B cell (primary cell): ENCODE results near the gene CLEC4E. TPM values are rescaled to one million over a fixed set of nuclear protein-coding genes. Genes with fewer than 3 reads are reported as not detected.

Experiments used
- ATAC-seq: fragments of 200-7000 bp; cut with Tn5 transposase; one replicate; pipeline ENCODE4 v1.10.0; 2021; ENCODE audit warnings: low read depth, mild to moderate bottlenecking, moderate number of reproducible peaks, moderate library complexity
- CTCF ChIA-PET: fragments of 350-600 bp; sonication (Branson Sonifier 250); formaldehyde crosslinking; loops from one replicate; lab custom pipeline; 2021; ENCODE audit warnings: antibody characterized with exemption, inconsistent platforms; lab: Charles Lee
- POLR2A ChIA-PET: fragments of 350-600 bp; sonication (Branson Sonifier 250); formaldehyde crosslinking; loops from one replicate; lab custom pipeline; 2021; ENCODE audit warnings: antibody characterized with exemption; lab: Charles Lee
- DNase-seq: peaks from one replicate; pipeline ENCODE4 v3.0.0; 2013
- H2AFZ ChIP-seq: 2 replicates; pipeline ENCODE4 v1.6.1; 2012; ENCODE audit warnings: mild to moderate bottlenecking, low read depth, low read length; ENCODE audit not compliant: insufficient read depth, poor library complexity, severe bottlenecking
- H3K27ac ChIP-seq, 2 donors: 1 replicate in 1 of 2; 2 replicates in 1 of 2; pipeline ENCODE4 v1.5.1; 2012 to 2013; ENCODE audit warnings: low read length in 2 of 2, mild to moderate bottlenecking in 2 of 2, moderate library complexity in 1 of 2
- H3K27me3 ChIP-seq, 4 experiments: fragments of 200-600 bp in 1 of 4; sonication (generic) in 1 of 4; replicated peaks in 1 of 4; 1 replicate in 2 of 4; 2 replicates in 2 of 4; pipeline versions ENCODE4 v1.6.1 to v1.7.0; 2013 to 2016; ENCODE audit warnings: low read length in 3 of 4, mild to moderate bottlenecking in 2 of 4, mixed read lengths in 1 of 4, moderate library complexity in 1 of 4; ENCODE audit not compliant: insufficient read depth in 4 of 4, control insufficient read depth in 3 of 4; ENCODE audit errors: control extremely low read depth in 1 of 4
- H3K36me3 ChIP-seq, 2 experiments: replicated peaks in 1 of 2; 1 replicate in 1 of 2; 2 replicates in 1 of 2; pipeline versions ENCODE4 v1.6.1 to v1.7.1; 2013; ENCODE audit warnings: low read length in 1 of 2; ENCODE audit not compliant: insufficient read depth in 2 of 2, control insufficient read depth in 1 of 2; ENCODE audit errors: control extremely low read depth in 1 of 2, extremely low read depth in 1 of 2
- H3K4me1 ChIP-seq, 2 donors: fragments of 200-600 bp in 1 of 2; sonication (generic) in 1 of 2; 1 replicate in 1 of 2; 2 replicates in 1 of 2; pipeline versions ENCODE4 v1.5.1 to v1.6.1; 2013 to 2017; ENCODE audit warnings: low read length in 2 of 2; ENCODE audit not compliant: control insufficient read depth in 2 of 2, insufficient read depth in 2 of 2
- H3K4me2 ChIP-seq: replicated peaks from 2 replicates; pipeline ENCODE3; 2012; ENCODE audit warnings: mild to moderate bottlenecking, low read depth, low read length; ENCODE audit not compliant: poor library complexity, severe bottlenecking
- H3K4me3 ChIP-seq, 5 experiments: fragments of 200-600 bp in 1 of 5; sonication (generic) in 1 of 5; 1 replicate in 3 of 5; 2 replicates in 2 of 5; pipeline versions ENCODE4 v1.5.1 to v1.7.0; 2011 to 2016; ENCODE audit warnings: low read length in 4 of 5, mild to moderate bottlenecking in 4 of 5, low read depth in 2 of 5, control low read depth in 1 of 5, moderate library complexity in 1 of 5; ENCODE audit not compliant: insufficient read depth in 1 of 5; ENCODE audit errors: control extremely low read depth in 1 of 5, extremely low read depth in 1 of 5
- H3K79me2 ChIP-seq: fragments of 200-600 bp; sonication (generic); one replicate; pipeline ENCODE4 v1.6.0; 2016; ENCODE audit warnings: low read length; ENCODE audit not compliant: control insufficient read depth, insufficient read depth
- H3K9ac ChIP-seq: fragments of 200-600 bp; sonication (generic); 2 replicates; pipeline ENCODE4 v1.6.1; 2017; ENCODE audit warnings: mild to moderate bottlenecking, low read length, moderate library complexity
- H3K9me3 ChIP-seq, 3 donors: one replicate each; pipeline versions ENCODE4 v1.6.1 to v1.7.1; 2013; ENCODE audit warnings: low read length in 2 of 3; ENCODE audit not compliant: control insufficient read depth in 2 of 3, insufficient read depth in 1 of 3; ENCODE audit errors: control extremely low read depth in 1 of 3
- H4K20me1 ChIP-seq: 2 replicates; pipeline ENCODE4 v1.6.0; 2012; ENCODE audit warnings: mild to moderate bottlenecking, low read length; ENCODE audit not compliant: insufficient read depth, control insufficient read depth, poor library complexity, severe bottlenecking
- H3K27ac Mint-ChIP-seq: one replicate; pipeline ENCODE4 v1.8.0; 2021; ENCODE audit warnings: mixed read lengths
- H3K27me3 Mint-ChIP-seq: one replicate; pipeline ENCODE4 v1.8.0; 2021; ENCODE audit warnings: mixed read lengths
- H3K4me1 Mint-ChIP-seq: one replicate; pipeline ENCODE4 v1.8.0; 2021; ENCODE audit warnings: mixed read lengths
- H3K4me3 Mint-ChIP-seq: one replicate; pipeline ENCODE4 v1.8.0; 2021; ENCODE audit warnings: mixed read lengths
- H3K9me3 Mint-ChIP-seq: one replicate; pipeline ENCODE4 v1.8.0; 2022; ENCODE audit warnings: mixed read lengths; ENCODE audit not compliant: insufficient read depth
- EZH2 ChIP-seq: IDR thresholded peaks from 2 replicates; pipeline ENCODE4 v1.6.1; 2012; ENCODE audit warnings: borderline replicate concordance, low read depth, mild to moderate bottlenecking, moderate library complexity, low read length; ENCODE audit not compliant: insufficient read depth, poor library complexity, severe bottlenecking
- WGBS: methylation state at CpG from one replicate; pipeline ENCODE4 v1.1.5; 2013; ENCODE audit warnings: missing lambda C conversion rate; ENCODE audit not compliant: insufficient coverage; 5-methylcytosine and 5-hydroxymethylcytosine counted together
- intact Hi-C: fragments of 100-400 bp; cut with micrococcal nuclease; formaldehyde crosslinking; loops from one replicate; pipeline ENCODE4 v1.10.0; 2022
- polyA plus RNA-seq: library from polyadenylated mRNA; depleted of rRNA; stranded (reverse); fragments of >200 nt; gene quantifications from 2 replicates; pipeline ENCODE4 v1.2.3, GENCODE V29; 2012
- total RNA-seq, 2 donors: library from RNA; stranded (reverse); fragments of 120-200 nt in 1 of 2; gene quantifications; 1 replicate in 1 of 2; 2 replicates in 1 of 2; pipeline versions ENCODE4 v1.2.3 to v1.2.4, GENCODE V29; 2013 to 2022
- TF ChIP-seq, protein P1 (sequence below): fragments of 200-600 bp; IDR thresholded peaks from one replicate; pipeline ENCODE4 v1.8.0; 2022; ENCODE audit warnings: antibody characterized with exemption, mild to moderate bottlenecking

The CLEC4E gene
- total and polyA plus RNA-seq, 2 donors (not counting 1 experiment from before 2014, with no cell fraction given) = 0.06 TPM; not detected in 1

- Histone ChIP-seq H3K79me2 (no peaks in the 10 kb centered on the region), H3K27me3 (peaks cover 0 to 14% (median 1%) of the 10 kb centered on the region in 4 experiments), H3K9ac (no peak overlapping the region), H3K9me3 (peaks cover 0 to 5% (median 0%) of the 10 kb centered on the region in 3 donors), H3K4me1 (no peaks in the 10 kb centered on the region), H2AFZ (no peak overlapping the region), H3K4me2 (no peak overlapping the region), H3K4me3 (no peak overlapping the region), H3K27ac (no peak overlapping the region), H4K20me1 (no peaks in the 10 kb centered on the region), H3K36me3 (no peaks in the 10 kb centered on the region)
- ChIA-PET CTCF (no interaction called here), POLR2A (no interaction called here)
- intact Hi-C loops = no loop called here
- Mint-ChIP-seq H3K4me3 (no peak overlapping the region), H3K9me3 (peaks cover 2% of the 10 kb centered on the region), H3K4me1 (peaks cover 2% of the 10 kb centered on the region), H3K27ac (no peak overlapping the region), H3K27me3 (peaks cover 43% of the 10 kb centered on the region)
- DNase-seq (no peak), ATAC-seq (no peak)
- no peak for TF ChIP-seq EZH2
- TF ChIP-seq, protein P1, sequence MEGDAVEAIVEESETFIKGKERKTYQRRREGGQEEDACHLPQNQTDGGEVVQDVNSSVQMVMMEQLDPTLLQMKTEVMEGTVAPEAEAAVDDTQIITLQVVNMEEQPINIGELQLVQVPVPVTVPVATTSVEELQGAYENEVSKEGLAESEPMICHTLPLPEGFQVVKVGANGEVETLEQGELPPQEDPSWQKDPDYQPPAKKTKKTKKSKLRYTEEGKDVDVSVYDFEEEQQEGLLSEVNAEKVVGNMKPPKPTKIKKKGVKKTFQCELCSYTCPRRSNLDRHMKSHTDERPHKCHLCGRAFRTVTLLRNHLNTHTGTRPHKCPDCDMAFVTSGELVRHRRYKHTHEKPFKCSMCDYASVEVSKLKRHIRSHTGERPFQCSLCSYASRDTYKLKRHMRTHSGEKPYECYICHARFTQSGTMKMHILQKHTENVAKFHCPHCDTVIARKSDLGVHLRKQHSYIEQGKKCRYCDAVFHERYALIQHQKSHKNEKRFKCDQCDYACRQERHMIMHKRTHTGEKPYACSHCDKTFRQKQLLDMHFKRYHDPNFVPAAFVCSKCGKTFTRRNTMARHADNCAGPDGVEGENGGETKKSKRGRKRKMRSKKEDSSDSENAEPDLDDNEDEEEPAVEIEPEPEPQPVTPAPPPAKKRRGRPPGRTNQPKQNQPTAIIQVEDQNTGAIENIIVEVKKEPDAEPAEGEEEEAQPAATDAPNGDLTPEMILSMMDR = no peak
- 96% methylated on average over 26 of the region's 30 CpGs for WGBS
These were observed 13.2 kb downstream of the CLEC4E start for GRCh38 chr12:8527250-8528130.

- Histone ChIP-seq H3K36me3 (no peaks in the 10 kb centered on the region), H3K9me3 (no peaks in the 10 kb centered on the region), H3K4me2 (no peak overlapping the region), H3K27me3 (peaks cover 0 to 9% (median 3%) of the 10 kb centered on the region in 4 experiments), H4K20me1 (no peaks in the 10 kb centered on the region), H3K27ac (no peak overlapping the region), H2AFZ (no peak overlapping the region), H3K9ac (no peak overlapping the region), H3K4me3 (no peak overlapping the region), H3K79me2 (no peaks in the 10 kb centered on the region), H3K4me1 (no peaks in the 10 kb centered on the region)
- ChIA-PET POLR2A (no interaction called here), CTCF (no interaction called here)
- H3K4me1 Mint-ChIP-seq = no peaks in the 10 kb centered on the region
- no peak for TF ChIP-seq EZH2
- TF ChIP-seq, protein P1 = no peak
- H3K27ac Mint-ChIP-seq = no peak overlapping the region
- H3K27me3 Mint-ChIP-seq = peaks cover 41% of the 10 kb centered on the region
- peaks cover 2% of the 10 kb centered on the region for H3K9me3 Mint-ChIP-seq
- intact Hi-C loops = no loop called here
- 100% methylated on average over 2 of the region's 4 CpGs for WGBS
- ATAC-seq = no peak
- no peak for DNase-seq
- H3K4me3 Mint-ChIP-seq = no peak overlapping the region
These were observed 21.5 kb downstream of the CLEC4E start for GRCh38 chr12:8519171-8519570.
